Measurements from ENCODE around the gene CFAP20.

GRCh38 chr16:58116081-58116480 is 13.1 kb downstream of the CFAP20 start:
- TF ChIP-seq CTCF (IDR thresholded peaks at IDR 0.05) (no peak), POLR2A (IDR thresholded peaks at IDR 0.05) (no peak), POLR2AphosphoS5 (IDR thresholded peaks at IDR 0.05) (no peak), EP300 (IDR thresholded peaks at IDR 0.05) (no peak)
